ENCODE measurements around the gene PHLDA3. TPM values are rescaled to one million over a fixed set of nuclear protein-coding genes. Genes with fewer than 3 reads are reported as not detected.

Gene PHLDA3
- total RNA-seq, 1 donor from 2014 or later = 115 TPM

- Mint-ChIP-seq H3K36me3 (ENCODE audit: low read depth) (no peaks in the 10 kb centered on the region), H3K9me3 (ENCODE audit: low read depth) (no peaks in the 10 kb centered on the region), H3K4me1 (ENCODE audit: low read depth) (peaks cover 49% of the 10 kb centered on the region), H3K4me3 (ENCODE audit: unreplicated experiment) (no peak overlapping the region), H3K27me3 (ENCODE audit: low read depth) (no peaks in the 10 kb centered on the region), H3K27ac (ENCODE audit: unreplicated experiment) (no peak overlapping the region)
- TF ChIP-seq CTCF (IDR thresholded peaks at IDR 0.05) = no peak
- DNase-seq (ENCODE audit: low spot score) = no peak
These were observed 37.1 kb upstream of the PHLDA3 start for GRCh38 chr1:201506092-201506491.

GRCh38 chr1:201505503-201505890 is 36.5 kb upstream of the PHLDA3 start:
- peak overlapping the region; percentile 79 for H3K27ac Mint-ChIP-seq (ENCODE audit: unreplicated experiment)
- peaks cover 55% of the 10 kb centered on the region for H3K4me1 Mint-ChIP-seq (ENCODE audit: low read depth)
- no peaks in the 10 kb centered on the region for H3K27me3 Mint-ChIP-seq (ENCODE audit: low read depth)
- H3K9me3 Mint-ChIP-seq (ENCODE audit: low read depth) = no peaks in the 10 kb centered on the region
- H3K36me3 Mint-ChIP-seq (ENCODE audit: low read depth) = no peaks in the 10 kb centered on the region
- DNase-seq (ENCODE audit: low spot score) = no peak
- no peak overlapping the region for H3K4me3 Mint-ChIP-seq (ENCODE audit: unreplicated experiment)
- TF ChIP-seq CTCF (IDR thresholded peaks at IDR 0.05) = no peak

- Mint-ChIP-seq H3K27ac (ENCODE audit: unreplicated experiment) (peak overlapping the region; percentile 79), H3K27me3 (ENCODE audit: low read depth) (no peaks in the 10 kb centered on the region), H3K9me3 (ENCODE audit: low read depth) (no peaks in the 10 kb centered on the region), H3K36me3 (ENCODE audit: low read depth) (no peaks in the 10 kb centered on the region), H3K4me1 (ENCODE audit: low read depth) (peaks cover 60% of the 10 kb centered on the region), H3K4me3 (ENCODE audit: unreplicated experiment) (no peak overlapping the region)
- no peak for DNase-seq (ENCODE audit: low spot score)
- no peak for TF ChIP-seq CTCF (IDR thresholded peaks at IDR 0.05)
These were observed 36.0 kb upstream of the PHLDA3 start for GRCh38 chr1:201504799-201505502.

GRCh38 chr1:201504179-201504631 is 35.2 kb upstream of the PHLDA3 start:
- Mint-ChIP-seq H3K4me3 (ENCODE audit: unreplicated experiment) (no peak overlapping the region), H3K4me1 (ENCODE audit: low read depth) (peaks cover 65% of the 10 kb centered on the region), H3K27me3 (ENCODE audit: low read depth) (no peaks in the 10 kb centered on the region), H3K9me3 (ENCODE audit: low read depth) (no peaks in the 10 kb centered on the region), H3K36me3 (ENCODE audit: low read depth) (no peaks in the 10 kb centered on the region), H3K27ac (ENCODE audit: unreplicated experiment) (peak overlapping the region; percentile 99)
- DNase-seq (ENCODE audit: low spot score) = no peak
- TF ChIP-seq CTCF (IDR thresholded peaks at IDR 0.05) = no peak

GRCh38 chr1:201503397-201504176 is 34.6 kb upstream of the PHLDA3 start:
- peak; percentile 15 for TF ChIP-seq CTCF (IDR thresholded peaks at IDR 0.05)
- Mint-ChIP-seq H3K4me3 (ENCODE audit: unreplicated experiment) (peak overlapping the region; percentile 24), H3K27me3 (ENCODE audit: low read depth) (no peaks in the 10 kb centered on the region), H3K9me3 (ENCODE audit: low read depth) (no peaks in the 10 kb centered on the region), H3K27ac (ENCODE audit: unreplicated experiment) (peak overlapping the region; percentile 99), H3K36me3 (ENCODE audit: low read depth) (no peaks in the 10 kb centered on the region), H3K4me1 (ENCODE audit: low read depth) (peaks cover 64% of the 10 kb centered on the region)
- DNase-seq (ENCODE audit: low spot score) = no peak
